ENCODE data around the gene SYNPO2L. TPM values are rescaled to one million over a fixed set of nuclear protein-coding genes. Genes with fewer than 3 reads are reported as not detected.

The SYNPO2L gene
- total and polyA plus RNA-seq, 2 donors: 0.09 to 0.21 TPM

DNA sequence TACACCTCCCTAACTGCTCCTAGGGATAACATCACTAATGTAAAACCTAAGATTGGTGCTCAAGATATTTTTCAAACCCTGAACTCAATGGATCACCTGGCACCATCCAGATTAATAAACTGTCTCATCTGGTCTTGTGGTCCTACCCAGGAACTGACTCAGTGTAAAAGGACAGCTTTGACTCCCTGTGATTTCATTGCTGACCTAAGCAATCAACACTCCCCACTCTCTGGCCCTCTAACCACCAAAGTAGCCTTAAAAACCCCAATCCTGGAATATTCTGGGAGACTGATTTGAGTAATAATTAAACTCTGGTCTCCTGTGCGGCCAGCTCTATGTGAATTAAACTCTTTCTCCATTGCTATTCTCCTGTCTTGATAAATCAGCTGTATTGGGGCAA lies 58.5 kb downstream of the SYNPO2L start:
- Histone ChIP-seq H3K9me3 (ENCODE audit: control insufficient read depth in 2 of 2, insufficient read depth in 1 of 2, low read length in 1 of 2) (no peaks in the 10 kb centered on the region), H3K27ac (ENCODE audit: low read depth in 1 of 2, low read length in 1 of 2) (no peak overlapping the region), H3K4me3 (ENCODE audit: low read length in 2 of 2) (no peak overlapping the region), H3K27me3 (ENCODE audit: control insufficient read depth in 2 of 2, insufficient read depth in 1 of 2, low read length in 1 of 2) (no peaks in the 10 kb centered on the region), H3K36me3 (ENCODE audit: control insufficient read depth in 2 of 2, insufficient read depth in 2 of 2, low read length in 1 of 2) (no peaks in the 10 kb centered on the region), H3K4me1 (ENCODE audit: control insufficient read depth in 2 of 2, insufficient read depth in 2 of 2, low read length in 2 of 2) (peaks cover 0 to 3% of the 10 kb centered on the region in 2 donors)
- 99% methylated on average over 1 of the region's 1 CpG for WGBS
- no peak for DNase-seq (ENCODE audit: low read depth in 6 of 9, low spot score in 9 of 9)

Other genes with a start within 250 kb of the SYNPO2L start
- 55.7 TPM for gene ANXA7, start 242.0 kb downstream of the SYNPO2L start, total RNA-seq
- 85.2 TPM for gene ANXA7, start 242.0 kb downstream of the SYNPO2L start, polyA plus RNA-seq
- 1.2 TPM for gene MSS51, start 222.5 kb downstream of the SYNPO2L start, total RNA-seq
- gene MSS51, start 222.5 kb downstream of the SYNPO2L start, polyA plus RNA-seq: 4.1 TPM
- 14.7 TPM for gene PPP3CB, start 160.0 kb downstream of the SYNPO2L start, total RNA-seq
- gene PPP3CB, start 160.0 kb downstream of the SYNPO2L start, polyA plus RNA-seq: 49.4 TPM
- gene USP54, start 64.7 kb downstream of the SYNPO2L start, total RNA-seq: 8.2 TPM
- gene USP54, start 64.7 kb downstream of the SYNPO2L start, polyA plus RNA-seq: 10.4 TPM
- 0.61 TPM for gene MYOZ1, start 14.6 kb downstream of the SYNPO2L start, total RNA-seq
- gene MYOZ1, start 14.6 kb downstream of the SYNPO2L start, polyA plus RNA-seq: 0.91 TPM
- gene AGAP5, start 42.1 kb upstream of the SYNPO2L start, total RNA-seq: 3.7 TPM
- 9.0 TPM for gene AGAP5, start 42.1 kb upstream of the SYNPO2L start, polyA plus RNA-seq
- 40.2 TPM for gene SEC24C, start 88.3 kb upstream of the SYNPO2L start, total RNA-seq
- 31.4 TPM for gene SEC24C, start 88.3 kb upstream of the SYNPO2L start, polyA plus RNA-seq
- gene CHCHD1, start 126.0 kb upstream of the SYNPO2L start, total RNA-seq: 54.7 TPM
- 78.2 TPM for gene CHCHD1, start 126.0 kb upstream of the SYNPO2L start, polyA plus RNA-seq
- 27.1 TPM for gene ZSWIM8, start 129.6 kb upstream of the SYNPO2L start, total RNA-seq
- 106 TPM for gene ZSWIM8, start 129.6 kb upstream of the SYNPO2L start, polyA plus RNA-seq
- gene NDST2, start 155.6 kb upstream of the SYNPO2L start, total RNA-seq: 29.4 TPM
- 21.2 TPM for gene NDST2, start 155.6 kb upstream of the SYNPO2L start, polyA plus RNA-seq
- 10.5 TPM for gene CAMK2G, start 218.5 kb upstream of the SYNPO2L start, total RNA-seq
- 17.2 TPM for gene CAMK2G, start 218.5 kb upstream of the SYNPO2L start, polyA plus RNA-seq